Cardiac fibroblast (primary cell): ENCODE results near the gene CYREN.

Experiments
- DNase-seq, 2 donors: peaks; one replicate each; pipeline versions ENCODE4 v3.0.0 to v3.0.0-alpha.2; 2010; ENCODE audit warnings: low read depth in 2 of 2
- H3K4me3 ChIP-seq, 2 donors: replicated peaks in 1 of 2; 1 replicate in 1 of 2; 2 replicates in 1 of 2; pipeline ENCODE4 v1.5.1; 2011; ENCODE audit warnings: low read depth in 2 of 2, low read length in 2 of 2, mild to moderate bottlenecking in 2 of 2, moderate library complexity in 1 of 2
- TF ChIP-seq, protein P1 (sequence below): IDR thresholded peaks from one replicate; pipeline ENCODE4 v1.5.1; 2011; ENCODE audit warnings: low read depth, mild to moderate bottlenecking, low read length, inconsistent platforms

Gene CYREN

DNA sequence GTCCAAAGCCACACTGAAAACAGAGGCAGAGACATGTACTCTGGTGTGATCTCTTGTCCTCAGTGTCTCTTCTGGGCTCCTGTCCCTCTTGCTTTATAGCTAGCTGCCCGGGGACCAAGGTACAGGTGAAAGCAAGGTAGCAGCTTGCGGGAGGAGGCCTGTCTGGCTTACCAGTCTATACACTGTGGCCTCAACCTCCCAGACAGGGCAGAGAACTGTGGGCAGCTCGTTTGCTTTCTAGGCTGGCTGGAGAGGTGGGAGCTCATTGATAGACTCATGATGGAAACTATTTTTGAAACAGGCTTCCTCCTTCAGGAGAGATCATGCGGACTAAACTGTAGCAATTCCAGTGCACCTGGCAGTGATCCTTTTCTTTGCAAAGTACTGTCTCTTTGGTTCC is 4.6 kb downstream of the CYREN start:
- no peak overlapping the region for H3K4me3 ChIP-seq
- TF ChIP-seq, protein P1, sequence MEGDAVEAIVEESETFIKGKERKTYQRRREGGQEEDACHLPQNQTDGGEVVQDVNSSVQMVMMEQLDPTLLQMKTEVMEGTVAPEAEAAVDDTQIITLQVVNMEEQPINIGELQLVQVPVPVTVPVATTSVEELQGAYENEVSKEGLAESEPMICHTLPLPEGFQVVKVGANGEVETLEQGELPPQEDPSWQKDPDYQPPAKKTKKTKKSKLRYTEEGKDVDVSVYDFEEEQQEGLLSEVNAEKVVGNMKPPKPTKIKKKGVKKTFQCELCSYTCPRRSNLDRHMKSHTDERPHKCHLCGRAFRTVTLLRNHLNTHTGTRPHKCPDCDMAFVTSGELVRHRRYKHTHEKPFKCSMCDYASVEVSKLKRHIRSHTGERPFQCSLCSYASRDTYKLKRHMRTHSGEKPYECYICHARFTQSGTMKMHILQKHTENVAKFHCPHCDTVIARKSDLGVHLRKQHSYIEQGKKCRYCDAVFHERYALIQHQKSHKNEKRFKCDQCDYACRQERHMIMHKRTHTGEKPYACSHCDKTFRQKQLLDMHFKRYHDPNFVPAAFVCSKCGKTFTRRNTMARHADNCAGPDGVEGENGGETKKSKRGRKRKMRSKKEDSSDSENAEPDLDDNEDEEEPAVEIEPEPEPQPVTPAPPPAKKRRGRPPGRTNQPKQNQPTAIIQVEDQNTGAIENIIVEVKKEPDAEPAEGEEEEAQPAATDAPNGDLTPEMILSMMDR: no peak
- no peak for DNase-seq

DNA sequence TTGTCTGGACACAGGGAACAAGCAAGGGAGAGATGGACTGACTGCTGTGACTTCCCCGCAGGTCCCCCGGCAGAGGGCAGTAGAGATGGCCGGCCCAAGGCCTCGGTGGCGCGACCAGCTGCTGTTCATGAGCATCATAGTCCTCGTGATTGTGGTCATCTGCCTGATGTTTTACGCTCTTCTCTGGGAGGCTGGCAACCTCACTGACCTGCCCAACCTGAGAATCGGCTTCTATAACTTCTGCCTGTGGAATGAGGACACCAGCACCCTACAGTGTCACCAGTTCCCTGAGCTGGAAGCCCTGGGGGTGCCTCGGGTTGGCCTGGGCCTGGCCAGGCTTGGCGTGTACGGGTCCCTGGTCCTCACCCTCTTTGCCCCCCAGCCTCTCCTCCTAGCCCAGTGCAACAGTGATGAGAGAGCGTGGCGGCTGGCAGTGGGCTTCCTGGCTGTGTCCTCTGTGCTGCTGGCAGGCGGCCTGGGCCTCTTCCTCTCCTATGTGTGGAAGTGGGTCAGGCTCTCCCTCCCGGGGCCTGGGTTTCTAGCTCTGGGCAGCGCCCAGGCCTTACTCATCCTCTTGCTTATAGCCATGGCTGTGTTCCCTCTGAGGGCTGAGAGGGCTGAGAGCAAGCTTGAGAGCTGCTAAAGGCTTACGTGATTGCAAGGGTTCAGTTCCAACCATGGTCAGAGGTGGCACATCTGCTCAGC is 6.0 kb downstream of the CYREN start:
- peak in 1 of 2 donors; percentile 32 for DNase-seq
- H3K4me3 ChIP-seq: no peak overlapping the region
- TF ChIP-seq, protein P1: peak; percentile 32

DNA sequence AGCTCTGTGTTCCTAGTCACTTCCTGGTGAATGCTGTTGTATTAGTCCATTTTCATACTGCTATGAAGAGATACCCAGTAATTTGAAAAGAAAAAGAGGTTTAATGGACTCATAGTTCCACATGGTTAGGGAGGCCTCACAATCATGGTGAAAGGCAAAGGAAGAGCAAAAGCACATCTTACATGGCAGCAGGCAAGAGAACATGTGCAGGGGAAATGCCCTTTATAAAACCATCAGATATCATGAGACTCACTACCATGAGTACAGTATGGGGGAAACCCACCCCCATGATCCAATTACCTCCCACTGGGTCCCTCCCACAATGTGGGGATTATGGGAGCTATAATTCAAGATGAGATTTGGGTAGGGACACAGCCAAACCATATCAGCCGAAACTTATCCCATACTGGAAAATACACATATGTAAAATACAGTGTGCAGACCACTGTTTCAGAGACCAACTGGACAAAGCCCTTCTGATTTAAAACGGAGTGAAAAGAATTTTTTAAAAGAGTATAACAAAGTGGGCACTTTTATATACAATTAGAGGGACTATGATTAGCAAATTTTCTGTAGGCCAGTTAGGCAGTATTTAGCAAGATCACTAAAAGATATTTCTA is 8.0 kb downstream of the CYREN start:
- no peak overlapping the region for H3K4me3 ChIP-seq
- no peak for DNase-seq
- TF ChIP-seq, protein P1: no peak

- DNase-seq: no peak
- TF ChIP-seq, protein P1: no peak
- H3K4me3 ChIP-seq: no peak overlapping the region
Observed at GRCh38 chr7:135161669-135162068, 8.8 kb downstream of the CYREN start.

DNA sequence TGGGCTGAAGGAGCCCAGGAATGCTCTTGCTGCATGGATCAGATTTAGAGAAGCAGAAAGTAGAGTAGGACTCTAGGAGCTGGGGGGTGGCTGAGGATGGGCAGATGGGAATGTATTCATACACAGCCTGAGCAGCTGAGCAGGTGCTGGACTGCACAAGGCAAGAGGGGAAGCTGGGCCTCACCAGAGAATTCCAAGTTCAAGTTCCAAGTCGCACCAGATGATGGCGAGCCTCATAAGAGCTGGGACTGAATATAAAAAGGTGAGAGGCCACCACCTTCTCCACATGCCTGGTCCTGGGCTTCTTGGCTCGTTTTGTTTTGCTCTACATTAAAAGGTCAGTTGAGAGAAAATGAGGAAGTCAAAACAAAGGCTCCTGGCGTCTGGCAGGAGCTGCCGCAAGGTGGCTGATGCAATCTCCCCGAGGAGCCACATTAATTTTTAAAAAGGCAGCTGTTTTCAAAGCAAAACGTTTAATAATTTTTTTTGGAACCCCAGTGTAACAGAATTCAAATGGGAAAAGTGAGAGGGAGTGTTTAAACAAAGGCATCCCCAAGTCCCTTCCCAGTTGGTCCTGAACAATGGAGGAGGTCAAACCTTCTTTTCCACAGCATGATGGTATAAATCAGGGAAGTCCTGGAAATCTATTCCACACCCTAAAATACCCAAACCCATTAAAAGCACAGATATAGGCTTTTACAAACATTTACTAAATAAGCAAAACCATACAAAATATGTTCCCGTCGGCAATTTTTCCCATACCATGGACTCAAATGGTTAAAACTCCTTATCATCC is 9.5 kb downstream of the CYREN start:
- TF ChIP-seq, protein P1: peak; percentile 5
- H3K4me3 ChIP-seq: no peak overlapping the region
- DNase-seq: peak in 1 of 2 donors; percentile 24

GRCh38 chr7:135160098-135160857 is 10.2 kb downstream of the CYREN start:
- H3K4me3 ChIP-seq: no peak overlapping the region
- TF ChIP-seq, protein P1: no peak
- DNase-seq: peak; percentile 32 to 55
